Vagina (tissue), 2 donors: ENCODE measurements around the gene SLC35B4. TPM values are rescaled to one million over a fixed set of nuclear protein-coding genes. Genes with fewer than 3 reads are reported as not detected.

Experiments
- DNase-seq, 2 donors: peaks; one replicate each; pipeline ENCODE4 v3.0.0-alpha.2; 2017; ENCODE audit errors: extremely low spot score in 2 of 2
- H3K27ac ChIP-seq: fragments of 200-600 bp; sonication (generic); one replicate; pipeline ENCODE4 v1.5.1; 2019
- H3K27me3 ChIP-seq: fragments of 200-600 bp; sonication (generic); one replicate; pipeline ENCODE4 v1.5.1; 2019
- H3K36me3 ChIP-seq, 2 donors: fragments of 200-600 bp; sonication (generic); one replicate each; pipeline ENCODE4 v1.5.1; 2017 to 2019
- H3K4me1 ChIP-seq: fragments of 200-600 bp; sonication (generic); one replicate; pipeline ENCODE4 v1.5.1; 2019
- H3K4me3 ChIP-seq, 2 donors: fragments of 200-600 bp; sonication (generic); 1 replicate in 1 of 2; 2 replicates in 1 of 2; pipeline ENCODE4 v1.5.1; 2016 to 2019
- H3K9me3 ChIP-seq: fragments of 200-600 bp; sonication (generic); one replicate; pipeline ENCODE4 v1.5.1; 2019
- POLR2A ChIP-seq, 2 donors: fragments of 450-650 bp; IDR thresholded peaks; one replicate each; pipeline ENCODE4 v1.6.1; 2017; ENCODE audit warnings: antibody characterized with exemption in 2 of 2, mild to moderate bottlenecking in 2 of 2, moderate library complexity in 2 of 2
- POLR2AphosphoS5 ChIP-seq, 2 donors: sonication (generic); formaldehyde crosslinking; IDR thresholded peaks; one replicate each; pipeline ENCODE4 v1.9.0; 2017; ENCODE audit warnings: antibody characterized with exemption in 2 of 2, mild to moderate bottlenecking in 2 of 2, low read depth in 1 of 2; ENCODE audit not compliant: insufficient read depth in 1 of 2
- intact Hi-C: fragments of 100-400 bp; cut with DNase I; formaldehyde crosslinking; loops from one replicate; pipeline ENCODE4 v1.15.1; 2023
- total RNA-seq: library from RNA; depleted of rRNA; stranded (reverse); fragments of >200 nt; gene quantifications from one replicate; pipeline ENCODE4 v1.2.3, GENCODE V29; 2016
- TF ChIP-seq, protein P1 (sequence below), 3 experiments: fragments of 450-650 bp in 2 of 3; fragments of 200-600 bp in 1 of 3; sonication (generic) in 1 of 3; IDR thresholded peaks; one replicate each; pipeline ENCODE4 v1.5.1; 2017 to 2019; ENCODE audit warnings: antibody characterized with exemption in 3 of 3, mild to moderate bottlenecking in 2 of 3, moderate library complexity in 2 of 3

The SLC35B4 gene
- total RNA-seq, 1 donor from 2014 or later: 13.0 TPM

DNA sequence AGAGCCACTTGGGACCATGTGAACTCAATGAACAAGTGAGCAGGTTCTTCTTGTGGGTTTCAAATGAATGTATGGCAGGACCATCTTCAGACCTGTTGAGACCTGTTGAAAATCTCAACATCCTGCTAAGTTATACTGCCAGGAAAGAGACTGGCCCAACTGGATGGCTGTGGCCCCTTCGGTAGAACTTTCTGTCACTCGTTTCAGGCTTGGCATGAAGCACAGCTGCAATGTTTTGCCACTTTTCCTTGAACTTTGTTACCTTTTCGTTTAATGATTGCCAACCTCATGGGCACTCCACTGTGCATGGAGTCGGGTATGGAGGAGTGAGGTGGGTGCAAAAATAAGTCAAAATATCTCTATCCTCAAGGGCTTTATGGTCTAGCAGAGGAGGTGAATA lies 36.7 kb upstream of the SLC35B4 start:
- Histone ChIP-seq H3K9me3 (no peaks in the 10 kb centered on the region), H3K4me3 (no peak overlapping the region), H3K36me3 (no peaks in the 10 kb centered on the region), H3K27ac (no peak overlapping the region), H3K4me1 (no peaks in the 10 kb centered on the region), H3K27me3 (no peaks in the 10 kb centered on the region)
- TF ChIP-seq POLR2AphosphoS5 (IDR thresholded peaks at IDR 0.05; ENCODE audit: insufficient read depth in 1 of 2, low read depth in 1 of 2): no peak
- TF ChIP-seq, protein P1, sequence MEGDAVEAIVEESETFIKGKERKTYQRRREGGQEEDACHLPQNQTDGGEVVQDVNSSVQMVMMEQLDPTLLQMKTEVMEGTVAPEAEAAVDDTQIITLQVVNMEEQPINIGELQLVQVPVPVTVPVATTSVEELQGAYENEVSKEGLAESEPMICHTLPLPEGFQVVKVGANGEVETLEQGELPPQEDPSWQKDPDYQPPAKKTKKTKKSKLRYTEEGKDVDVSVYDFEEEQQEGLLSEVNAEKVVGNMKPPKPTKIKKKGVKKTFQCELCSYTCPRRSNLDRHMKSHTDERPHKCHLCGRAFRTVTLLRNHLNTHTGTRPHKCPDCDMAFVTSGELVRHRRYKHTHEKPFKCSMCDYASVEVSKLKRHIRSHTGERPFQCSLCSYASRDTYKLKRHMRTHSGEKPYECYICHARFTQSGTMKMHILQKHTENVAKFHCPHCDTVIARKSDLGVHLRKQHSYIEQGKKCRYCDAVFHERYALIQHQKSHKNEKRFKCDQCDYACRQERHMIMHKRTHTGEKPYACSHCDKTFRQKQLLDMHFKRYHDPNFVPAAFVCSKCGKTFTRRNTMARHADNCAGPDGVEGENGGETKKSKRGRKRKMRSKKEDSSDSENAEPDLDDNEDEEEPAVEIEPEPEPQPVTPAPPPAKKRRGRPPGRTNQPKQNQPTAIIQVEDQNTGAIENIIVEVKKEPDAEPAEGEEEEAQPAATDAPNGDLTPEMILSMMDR (IDR thresholded peaks at IDR 0.05): no peak
- TF ChIP-seq POLR2A (IDR thresholded peaks at IDR 0.05): no peak
- intact Hi-C loops: no loop called here
- DNase-seq: no peak

DNA sequence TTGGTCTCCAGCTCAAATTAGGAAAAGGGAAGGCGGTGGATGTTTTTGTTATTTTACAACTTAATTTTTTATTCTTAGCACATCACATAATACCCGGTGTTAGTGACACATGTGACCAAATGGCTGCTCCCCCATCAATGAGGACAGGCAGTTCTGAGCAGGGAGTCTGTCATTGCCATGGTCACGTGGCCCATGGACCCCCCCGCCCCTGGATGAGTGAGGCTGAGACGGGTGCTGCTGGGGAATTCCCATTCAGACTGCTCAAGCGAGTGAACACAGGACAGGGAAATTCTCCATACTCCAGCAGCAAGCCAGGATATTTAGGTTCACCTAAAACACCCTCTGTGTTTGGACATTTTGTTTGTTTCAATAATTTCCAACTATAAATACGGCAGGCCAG lies 34.7 kb upstream of the SLC35B4 start:
- Histone ChIP-seq H3K36me3 (no peaks in the 10 kb centered on the region), H3K9me3 (no peaks in the 10 kb centered on the region), H3K4me3 (no peak overlapping the region), H3K27ac (no peak overlapping the region), H3K27me3 (no peaks in the 10 kb centered on the region), H3K4me1 (no peaks in the 10 kb centered on the region)
- intact Hi-C loops: no loop called here
- TF ChIP-seq, protein P1 (IDR thresholded peaks at IDR 0.05): no peak
- TF ChIP-seq POLR2AphosphoS5 (IDR thresholded peaks at IDR 0.05; ENCODE audit: insufficient read depth in 1 of 2, low read depth in 1 of 2): no peak
- no peak for TF ChIP-seq POLR2A (IDR thresholded peaks at IDR 0.05)
- DNase-seq: no peak

DNA sequence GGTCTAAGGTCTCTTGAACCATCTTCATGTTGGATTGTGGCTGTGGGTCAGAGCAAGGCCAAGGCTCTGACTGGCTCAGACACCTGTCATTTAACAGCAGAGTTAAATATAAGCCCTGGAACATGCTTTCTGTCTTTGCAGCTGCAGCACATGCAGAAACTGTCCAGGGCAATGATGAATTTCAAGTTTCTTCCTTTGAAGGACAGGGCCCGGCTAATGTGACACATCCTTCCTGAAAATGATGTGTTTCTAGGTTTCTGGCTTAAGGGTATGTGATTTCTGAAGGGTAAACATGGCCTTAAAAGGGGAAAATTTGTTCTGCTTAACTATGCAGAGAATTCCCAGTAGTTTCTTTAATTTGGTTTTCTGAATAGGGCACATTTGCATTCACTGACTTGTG lies 34.0 kb upstream of the SLC35B4 start:
- no peak overlapping the region for H3K27ac ChIP-seq
- no peaks in the 10 kb centered on the region for H3K36me3 ChIP-seq
- H3K9me3 ChIP-seq: no peaks in the 10 kb centered on the region
- no peak overlapping the region for H3K4me3 ChIP-seq
- intact Hi-C loops: no loop called here
- TF ChIP-seq POLR2A (IDR thresholded peaks at IDR 0.05) (no peak), POLR2AphosphoS5 (IDR thresholded peaks at IDR 0.05; ENCODE audit: insufficient read depth in 1 of 2, low read depth in 1 of 2) (no peak)
- TF ChIP-seq, protein P1 (IDR thresholded peaks at IDR 0.05): no peak
- no peaks in the 10 kb centered on the region for H3K4me1 ChIP-seq
- DNase-seq: no peak
- H3K27me3 ChIP-seq: no peaks in the 10 kb centered on the region

DNA sequence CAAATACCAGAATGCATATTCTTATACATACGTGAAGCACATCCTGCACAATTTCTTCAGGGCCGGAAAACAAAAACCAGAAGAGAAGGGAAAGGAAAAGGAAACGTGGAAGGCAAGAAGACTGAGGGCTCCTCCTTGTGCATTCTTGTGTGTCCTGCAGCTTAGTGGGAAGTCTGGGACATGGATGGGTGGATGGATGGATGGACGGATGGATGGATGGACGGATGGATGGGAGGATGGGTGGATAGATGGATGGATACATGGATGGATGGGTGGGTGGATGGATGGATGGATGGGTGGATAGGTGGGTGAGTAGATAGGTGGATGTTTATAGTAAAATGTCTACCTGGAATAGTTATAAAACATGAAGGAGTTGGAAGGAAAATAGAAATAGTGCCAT lies 30.8 kb upstream of the SLC35B4 start:
- no peak overlapping the region for H3K27ac ChIP-seq
- no peaks in the 10 kb centered on the region for H3K4me1 ChIP-seq
- no peaks in the 10 kb centered on the region for H3K9me3 ChIP-seq
- H3K36me3 ChIP-seq: no peaks in the 10 kb centered on the region
- DNase-seq: no peak
- intact Hi-C loops: no loop called here
- H3K27me3 ChIP-seq: no peaks in the 10 kb centered on the region
- no peak overlapping the region for H3K4me3 ChIP-seq
- TF ChIP-seq POLR2AphosphoS5 (IDR thresholded peaks at IDR 0.05; ENCODE audit: insufficient read depth in 1 of 2, low read depth in 1 of 2) (no peak), POLR2A (IDR thresholded peaks at IDR 0.05) (no peak)
- TF ChIP-seq, protein P1 (IDR thresholded peaks at IDR 0.05): no peak

DNA sequence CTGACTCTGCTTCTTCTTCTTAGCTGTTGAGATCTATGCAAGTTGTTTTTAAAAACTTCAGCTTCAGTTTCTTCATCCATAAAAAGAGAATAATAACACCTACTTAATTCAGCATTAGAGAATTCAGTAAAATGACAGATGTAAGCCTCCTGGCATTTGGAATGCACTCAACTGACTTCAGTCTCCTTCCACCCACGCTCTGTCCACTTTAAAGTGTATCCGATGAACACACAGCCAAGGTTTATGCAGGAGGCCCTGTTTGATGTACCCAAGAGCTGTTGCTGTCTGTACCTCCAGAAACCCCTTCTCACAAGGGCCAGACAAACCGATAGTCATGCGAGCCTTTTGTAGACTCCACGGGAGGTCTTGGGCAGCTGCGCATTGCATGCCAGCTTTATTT lies 27.1 kb upstream of the SLC35B4 start:
- H3K27ac ChIP-seq: no peak overlapping the region
- no peaks in the 10 kb centered on the region for H3K36me3 ChIP-seq
- intact Hi-C loops: no loop called here
- no peak for DNase-seq
- no peaks in the 10 kb centered on the region for H3K9me3 ChIP-seq
- no peak overlapping the region for H3K4me3 ChIP-seq
- H3K4me1 ChIP-seq: no peaks in the 10 kb centered on the region
- TF ChIP-seq POLR2AphosphoS5 (IDR thresholded peaks at IDR 0.05; ENCODE audit: insufficient read depth in 1 of 2, low read depth in 1 of 2) (no peak), POLR2A (IDR thresholded peaks at IDR 0.05) (no peak)
- H3K27me3 ChIP-seq: no peaks in the 10 kb centered on the region
